Measurements from ENCODE around the gene TTLL11. TPM values are rescaled to one million over a fixed set of nuclear protein-coding genes. Genes with fewer than 3 reads are reported as not detected.

The TTLL11 gene
- polyA plus RNA-seq, 1 donor from 2014 or later = 8.0 TPM

GRCh38 chr9:121966706-121967105, 126.4 kb downstream of the TTLL11 start:
- Histone ChIP-seq H3F3A (ENCODE audit: insufficient read depth, low read length, poor library complexity, severe bottlenecking) (no peaks in the 10 kb centered on the region), H3K9ac (ENCODE audit: low read length) (no peak overlapping the region)
- TF ChIP-seq SMC3 (conservative IDR thresholded peaks at IDR 0.05; ENCODE audit: poor library complexity) (no peak), REST (IDR thresholded peaks at IDR 0.05; ENCODE audit: borderline replicate concordance) (no peak), CTCF (IDR thresholded peaks at IDR 0.05; ENCODE audit: poor library complexity, severe bottlenecking) (no peak), RAD21 (conservative IDR thresholded peaks at IDR 0.05) (no peak), MXI1 (conservative IDR thresholded peaks at IDR 0.05; ENCODE audit: poor library complexity, severe bottlenecking) (no peak), POLR2AphosphoS5 (IDR thresholded peaks at IDR 0.05) (no peak), TAF1 (IDR thresholded peaks at IDR 0.05; ENCODE audit: low read depth) (no peak), EZH2 (IDR thresholded peaks at IDR 0.05; ENCODE audit: borderline replicate concordance, insufficient read depth, low read length, poor library complexity, severe bottlenecking) (no peak), EP300 (conservative IDR thresholded peaks at IDR 0.05; ENCODE audit: poor library complexity, severe bottlenecking) (no peak)

GRCh38 chr9:121963528-121963995, 129.5 kb downstream of the TTLL11 start:
- H3K9me3 ChIP-seq (ENCODE audit: low read length) = no peaks in the 10 kb centered on the region
- H3K27ac ChIP-seq (ENCODE audit: low read length) = no peak overlapping the region
- H3K9me2 ChIP-seq (ENCODE audit: insufficient read depth, low read length) = no peaks in the 10 kb centered on the region
- H3K4me2 ChIP-seq (ENCODE audit: low read length) = no peak overlapping the region
- H3K27me3 ChIP-seq (ENCODE audit: insufficient read depth, low read depth, low read length) = no peaks in the 10 kb centered on the region
- TF ChIP-seq TAF1 (IDR thresholded peaks at IDR 0.05; ENCODE audit: low read depth) (no peak), MXI1 (conservative IDR thresholded peaks at IDR 0.05; ENCODE audit: poor library complexity, severe bottlenecking) (no peak), POLR2AphosphoS5 (IDR thresholded peaks at IDR 0.05) (no peak), RAD21 (conservative IDR thresholded peaks at IDR 0.05) (no peak), REST (IDR thresholded peaks at IDR 0.05; ENCODE audit: borderline replicate concordance) (no peak), EP300 (conservative IDR thresholded peaks at IDR 0.05; ENCODE audit: poor library complexity, severe bottlenecking) (no peak), SMC3 (conservative IDR thresholded peaks at IDR 0.05; ENCODE audit: poor library complexity) (no peak), EZH2 (IDR thresholded peaks at IDR 0.05; ENCODE audit: borderline replicate concordance, insufficient read depth, low read length, poor library complexity, severe bottlenecking) (no peak), CTCF (IDR thresholded peaks at IDR 0.05; ENCODE audit: poor library complexity, severe bottlenecking) (no peak)
- no peak overlapping the region for H3K4me3 ChIP-seq (ENCODE audit: low read length)
- H2AFZ ChIP-seq (ENCODE audit: low read depth, low read length) = no peak overlapping the region
- H4K20me1 ChIP-seq (ENCODE audit: insufficient read depth) = no peaks in the 10 kb centered on the region
- no peaks in the 10 kb centered on the region for H3K79me2 ChIP-seq (replicated peaks; ENCODE audit: insufficient read depth, low read length)
- H3F3A ChIP-seq (ENCODE audit: insufficient read depth, low read length, poor library complexity, severe bottlenecking) = no peaks in the 10 kb centered on the region
- no peak overlapping the region for H3K9ac ChIP-seq (ENCODE audit: low read length)
- peaks cover 3% of the 10 kb centered on the region for H3K36me3 ChIP-seq (ENCODE audit: insufficient read depth, low read length)

More at GRCh38 chr9:121966706-121967105, 126.4 kb downstream of the TTLL11 start:
- H4K20me1 ChIP-seq (ENCODE audit: insufficient read depth) = no peaks in the 10 kb centered on the region
- no peak overlapping the region for H3K4me3 ChIP-seq (ENCODE audit: low read length)
- H3K27me3 ChIP-seq (ENCODE audit: insufficient read depth, low read depth, low read length) = no peaks in the 10 kb centered on the region
- no peaks in the 10 kb centered on the region for H3K9me3 ChIP-seq (ENCODE audit: low read length)
- no peaks in the 10 kb centered on the region for H3K79me2 ChIP-seq (replicated peaks; ENCODE audit: insufficient read depth, low read length)
- peaks cover 3% of the 10 kb centered on the region for H3K36me3 ChIP-seq (ENCODE audit: insufficient read depth, low read length)
- H3K4me2 ChIP-seq (ENCODE audit: low read length) = no peak overlapping the region
- no peaks in the 10 kb centered on the region for H3K9me2 ChIP-seq (ENCODE audit: insufficient read depth, low read length)
- H3K27ac ChIP-seq (ENCODE audit: low read length) = no peak overlapping the region
- no peak overlapping the region for H2AFZ ChIP-seq (ENCODE audit: low read depth, low read length)
